Kidney (tissue), 14 donors: Measurements from ENCODE around the gene PIGC. TPM values are rescaled to one million over a fixed set of nuclear protein-coding genes. Genes with fewer than 3 reads are reported as not detected.

ENCODE experiments used
- DNase-seq, 5 donors: peaks; one replicate each; pipeline ENCODE4 v3.0.0-alpha.2; 2013 to 2020
- FAIRE-seq: peaks from 2 replicates; lab custom pipeline; 2012; peaks lifted over from hg19 to GRCh38; lab: Jason Lieb, UNC
- H3K27ac ChIP-seq, 2 donors: one replicate each; pipeline ENCODE4 v1.7.0; 2013; ENCODE audit warnings: low read depth in 2 of 2, low read length in 2 of 2, inconsistent platforms in 1 of 2
- H3K27me3 ChIP-seq: one replicate; pipeline ENCODE4 v1.7.1; 2013; ENCODE audit warnings: low read length, inconsistent platforms; ENCODE audit not compliant: control insufficient read depth, insufficient read depth
- H3K36me3 ChIP-seq, 3 donors: one replicate each; pipeline versions ENCODE4 v1.7.0 to v1.7.1; 2013; ENCODE audit warnings: low read length in 3 of 3, control low read depth in 1 of 3, inconsistent platforms in 1 of 3; ENCODE audit not compliant: insufficient read depth in 3 of 3, control insufficient read depth in 2 of 3
- H3K4me1 ChIP-seq, 3 donors: one replicate each; pipeline versions ENCODE4 v1.7.0 to v1.7.1; 2013; ENCODE audit warnings: low read length in 3 of 3, inconsistent platforms in 1 of 3, low read depth in 1 of 3; ENCODE audit not compliant: control insufficient read depth in 2 of 3, insufficient read depth in 2 of 3
- H3K4me3 ChIP-seq, 3 donors: one replicate each; pipeline versions ENCODE4 v1.7.0 to v1.8.1; 2013; ENCODE audit warnings: low read length in 3 of 3, control low read depth in 1 of 3, inconsistent platforms in 1 of 3
- H3K9ac ChIP-seq, 3 donors: one replicate each; pipeline versions ENCODE4 v1.7.0 to v1.7.1; 2013; ENCODE audit warnings: low read length in 3 of 3, control low read depth in 1 of 3, inconsistent platforms in 1 of 3
- H3K9me3 ChIP-seq, 3 donors: one replicate each; pipeline versions ENCODE4 v1.7.0 to v1.7.1; 2013; ENCODE audit warnings: low read length in 3 of 3, control low read depth in 1 of 3, inconsistent platforms in 1 of 3; ENCODE audit not compliant: control insufficient read depth in 2 of 3, insufficient read depth in 1 of 3
- CTCF ChIP-seq: IDR thresholded peaks from 3 replicates; pipeline ENCODE4 v1.5.1; 2012; ENCODE audit warnings: mild to moderate bottlenecking, moderate library complexity, borderline replicate concordance; ENCODE audit not compliant: insufficient read depth; ENCODE audit errors: extremely low read depth
- intact Hi-C: fragments of 100-400 bp; cut with DNase I; formaldehyde crosslinking; loops from one replicate; pipeline ENCODE4 v1.11.1; 2022
- polyA plus RNA-seq: library from polyadenylated mRNA; stranded (reverse); fragments of 350-450 nt; fragmentation: Illumina TruSeq; extraction: RNeasy Lipid Tissue Mini Kit (QIAGEN cat#74804); gene quantifications from one replicate; pipeline ENCODE4 v1.2.3, GENCODE V29; 2014; ENCODE audit warnings: low read depth, low replicate concordance; ENCODE audit not compliant: insufficient read depth
- total RNA-seq: library from RNA; stranded (reverse); fragmentation: NEBNext Ultra II Directional; extraction: Animal tissue kit (Norgen Biotek cat#: 25700); gene quantifications from one replicate; pipeline ENCODE4 v1.2.1, GENCODE V29; 2021
- donor health status: control.
- donor health status: control.
- donor health status: control.
- donor health status: control.
- donor health status: control.
- donor health status: DM: yes; HTN: yes; CAD: no.
- donor health status: Normal renal cell carcinoma (clear cell type).

PIGC gene
- total and polyA plus RNA-seq, 2 donors from 2014 or later, result 27.6 to 28.6 TPM

- no peak for FAIRE-seq
- H3K36me3 ChIP-seq, result no peaks in the 10 kb centered on the region
- intact Hi-C loops, result no loop called here
- H3K4me3 ChIP-seq, result no peak overlapping the region
- TF ChIP-seq CTCF, result no peak
- H3K4me1 ChIP-seq, result no peaks in the 10 kb centered on the region
- no peaks in the 10 kb centered on the region for H3K27me3 ChIP-seq
- H3K9ac ChIP-seq, result no peak overlapping the region
- no peak for DNase-seq
- no peak overlapping the region for H3K27ac ChIP-seq
- H3K9me3 ChIP-seq, result no peaks in the 10 kb centered on the region
These were observed 27.8 kb upstream of the PIGC start for GRCh38 chr1:172471666-172472065.

GRCh38 chr1:172470149-172470548 is 26.3 kb upstream of the PIGC start:
- Histone ChIP-seq H3K27me3 (no peaks in the 10 kb centered on the region), H3K9me3 (no peaks in the 10 kb centered on the region), H3K4me1 (no peaks in the 10 kb centered on the region), H3K27ac (no peak overlapping the region), H3K4me3 (no peak overlapping the region), H3K36me3 (no peaks in the 10 kb centered on the region), H3K9ac (no peak overlapping the region)
- no peak for TF ChIP-seq CTCF
- DNase-seq (no peak), FAIRE-seq (no peak)
- intact Hi-C loops, result no loop called here

GRCh38 chr1:172469717-172470116 is 25.8 kb upstream of the PIGC start:
- Histone ChIP-seq H3K9me3 (no peaks in the 10 kb centered on the region), H3K4me1 (no peaks in the 10 kb centered on the region), H3K9ac (no peak overlapping the region), H3K36me3 (no peaks in the 10 kb centered on the region), H3K27ac (no peak overlapping the region), H3K4me3 (no peak overlapping the region), H3K27me3 (no peaks in the 10 kb centered on the region)
- no peak for FAIRE-seq
- intact Hi-C loops, result no loop called here
- no peak for TF ChIP-seq CTCF
- DNase-seq, result no peak

- H3K27ac ChIP-seq, result no peak overlapping the region
- TF ChIP-seq CTCF, result no peak
- no peaks in the 10 kb centered on the region for H3K4me1 ChIP-seq
- no peaks in the 10 kb centered on the region for H3K27me3 ChIP-seq
- H3K9me3 ChIP-seq, result no peaks in the 10 kb centered on the region
- H3K9ac ChIP-seq, result no peak overlapping the region
- no peak overlapping the region for H3K4me3 ChIP-seq
- H3K36me3 ChIP-seq, result no peaks in the 10 kb centered on the region
- DNase-seq, result no peak
- intact Hi-C loops, result no loop called here
- FAIRE-seq, result no peak
These were observed 24.4 kb upstream of the PIGC start for GRCh38 chr1:172468296-172468695.
